ENCODE measurements around the gene AAK1. TPM values are rescaled to one million over a fixed set of nuclear protein-coding genes. Genes with fewer than 3 reads are reported as not detected.

Gene AAK1
- total and polyA plus RNA-seq, 10 of the 15 experiments (the other 5 are each of a cell fraction or from before 2014, with no cell fraction given): 2.9 to 41.4 (median 17.5) TPM

- RAD21 ChIA-PET (ENCODE audit: unreplicated experiment): interaction anchor here (1.0 kb wide), 1 partner anchor 17 kb away, joined by 3 read pairs; no protein-coding TSS in a partner anchor
- H3K9ac ChIP-seq (ENCODE audit: control insufficient read depth, insufficient read depth, low read length): no peak overlapping the region
- SMC1A ChIA-PET (ENCODE audit: uncharacterized antibody, unreplicated experiment): interaction anchor here (1.1 to 1.5 kb wide), 5 partner anchors 11 to 34 kb away, joined by 3 to 5 read pairs (median 3); no protein-coding TSS in a partner anchor
- ATAC-seq (no peak), DNase-seq (ENCODE audit: low read depth, low spot score) (no peak), FAIRE-seq (no peak)
- POLR2A ChIA-PET: interaction anchor here (1.0 kb wide), 1 partner anchor 28 kb away, joined by 4 read pairs; the partner anchor contains the start of gene AAK1
- H3K36me3 ChIP-seq (ENCODE audit: control insufficient read depth in 2 of 2, insufficient read depth in 2 of 2, low read length in 1 of 2): peaks cover 0 to 2% of the 10 kb centered on the region in 2 experiments; a peak in 2 of 4 replicates
- no peak overlapping the region for H3K4me3 ChIP-seq
- no peaks in the 10 kb centered on the region for H4K20me1 ChIP-seq (ENCODE audit: control insufficient read depth, insufficient read depth)
- H2AFZ ChIP-seq (ENCODE audit: control insufficient read depth, low read depth, low read length): no peak overlapping the region
- peaks cover 30% of the 10 kb centered on the region for H3K79me2 ChIP-seq (ENCODE audit: control insufficient read depth, insufficient read depth, low read length)
- in situ Hi-C loops (cut with MboI): no loop called here
- H3K4me1 ChIP-seq (ENCODE audit: control insufficient read depth, insufficient read depth, low read length): peaks cover 24% of the 10 kb centered on the region
- 75% methylated on average over 7 of the region's 7 CpGs for WGBS (ENCODE audit: insufficient coverage, insufficient replicate concordance, low lambda C conversion rate, missing lambda C conversion rate)
- BruUV-seq (replicated peaks): no TSS peak
- H3K4me2 ChIP-seq (ENCODE audit: control insufficient read depth, insufficient read depth): no peak overlapping the region
- peaks cover 6% of the 10 kb centered on the region; the same call in 1 of the 3 replicates for H3K9me3 ChIP-seq (replicated peaks; ENCODE audit: control insufficient read depth, insufficient read depth, low read length)
- H3K27ac ChIP-seq (ENCODE audit: control insufficient read depth, insufficient read depth): no peak overlapping the region
- no peaks in the 10 kb centered on the region for H3K27me3 ChIP-seq (replicated peaks in 1 of 2; ENCODE audit: control insufficient read depth in 2 of 2, insufficient read depth in 2 of 2, low read length in 1 of 2)
- CTCF ChIA-PET: interaction anchor here (1.0 to 3.9 kb wide), 2 partner anchors 30 to 51 kb away, joined by 3 to 21 read pairs; no protein-coding TSS in a partner anchor
- intact Hi-C loops (cut with micrococcal nuclease; ENCODE audit: unreplicated experiment): no loop called here
- TF ChIP-seq, protein P1, sequence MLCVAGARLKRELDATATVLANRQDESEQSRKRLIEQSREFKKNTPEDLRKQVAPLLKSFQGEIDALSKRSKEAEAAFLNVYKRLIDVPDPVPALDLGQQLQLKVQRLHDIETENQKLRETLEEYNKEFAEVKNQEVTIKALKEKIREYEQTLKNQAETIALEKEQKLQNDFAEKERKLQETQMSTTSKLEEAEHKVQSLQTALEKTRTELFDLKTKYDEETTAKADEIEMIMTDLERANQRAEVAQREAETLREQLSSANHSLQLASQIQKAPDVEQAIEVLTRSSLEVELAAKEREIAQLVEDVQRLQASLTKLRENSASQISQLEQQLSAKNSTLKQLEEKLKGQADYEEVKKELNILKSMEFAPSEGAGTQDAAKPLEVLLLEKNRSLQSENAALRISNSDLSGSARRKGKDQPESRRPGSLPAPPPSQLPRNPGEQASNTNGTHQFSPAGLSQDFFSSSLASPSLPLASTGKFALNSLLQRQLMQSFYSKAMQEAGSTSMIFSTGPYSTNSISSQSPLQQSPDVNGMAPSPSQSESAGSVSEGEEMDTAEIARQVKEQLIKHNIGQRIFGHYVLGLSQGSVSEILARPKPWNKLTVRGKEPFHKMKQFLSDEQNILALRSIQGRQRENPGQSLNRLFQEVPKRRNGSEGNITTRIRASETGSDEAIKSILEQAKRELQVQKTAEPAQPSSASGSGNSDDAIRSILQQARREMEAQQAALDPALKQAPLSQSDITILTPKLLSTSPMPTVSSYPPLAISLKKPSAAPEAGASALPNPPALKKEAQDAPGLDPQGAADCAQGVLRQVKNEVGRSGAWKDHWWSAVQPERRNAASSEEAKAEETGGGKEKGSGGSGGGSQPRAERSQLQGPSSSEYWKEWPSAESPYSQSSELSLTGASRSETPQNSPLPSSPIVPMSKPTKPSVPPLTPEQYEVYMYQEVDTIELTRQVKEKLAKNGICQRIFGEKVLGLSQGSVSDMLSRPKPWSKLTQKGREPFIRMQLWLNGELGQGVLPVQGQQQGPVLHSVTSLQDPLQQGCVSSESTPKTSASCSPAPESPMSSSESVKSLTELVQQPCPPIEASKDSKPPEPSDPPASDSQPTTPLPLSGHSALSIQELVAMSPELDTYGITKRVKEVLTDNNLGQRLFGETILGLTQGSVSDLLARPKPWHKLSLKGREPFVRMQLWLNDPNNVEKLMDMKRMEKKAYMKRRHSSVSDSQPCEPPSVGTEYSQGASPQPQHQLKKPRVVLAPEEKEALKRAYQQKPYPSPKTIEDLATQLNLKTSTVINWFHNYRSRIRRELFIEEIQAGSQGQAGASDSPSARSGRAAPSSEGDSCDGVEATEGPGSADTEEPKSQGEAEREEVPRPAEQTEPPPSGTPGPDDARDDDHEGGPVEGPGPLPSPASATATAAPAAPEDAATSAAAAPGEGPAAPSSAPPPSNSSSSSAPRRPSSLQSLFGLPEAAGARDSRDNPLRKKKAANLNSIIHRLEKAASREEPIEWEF (IDR thresholded peaks at IDR 0.05; ENCODE audit: insufficient replicate concordance, low read depth, low read length): no peak
- TF ChIP-seq TCF7 (IDR thresholded peaks at IDR 0.05; ENCODE audit: borderline replicate concordance) (no peak), NFYB (IDR thresholded peaks at IDR 0.05; ENCODE audit: insufficient read depth, low read depth, low read length) (no peak), BMI1 (IDR thresholded peaks at IDR 0.05; ENCODE audit: borderline replicate concordance) (no peak), RCOR1 (conservative IDR thresholded peaks at IDR 0.05; ENCODE audit: low read depth, low read length) (no peak), PAX5 (IDR thresholded peaks at IDR 0.05; ENCODE audit: borderline replicate concordance, low read depth, low read length) (no peak), ATF2 (IDR thresholded peaks at IDR 0.05; ENCODE audit: low read length) (no peak), MXI1 (IDR thresholded peaks at IDR 0.05; ENCODE audit: low read depth, low read length) (no peak), ZNF217 (IDR thresholded peaks at IDR 0.05) (no peak), BRCA1 (IDR thresholded peaks at IDR 0.05; ENCODE audit: low read depth, low read length) (no peak)
- TF ChIP-seq, protein P2, sequence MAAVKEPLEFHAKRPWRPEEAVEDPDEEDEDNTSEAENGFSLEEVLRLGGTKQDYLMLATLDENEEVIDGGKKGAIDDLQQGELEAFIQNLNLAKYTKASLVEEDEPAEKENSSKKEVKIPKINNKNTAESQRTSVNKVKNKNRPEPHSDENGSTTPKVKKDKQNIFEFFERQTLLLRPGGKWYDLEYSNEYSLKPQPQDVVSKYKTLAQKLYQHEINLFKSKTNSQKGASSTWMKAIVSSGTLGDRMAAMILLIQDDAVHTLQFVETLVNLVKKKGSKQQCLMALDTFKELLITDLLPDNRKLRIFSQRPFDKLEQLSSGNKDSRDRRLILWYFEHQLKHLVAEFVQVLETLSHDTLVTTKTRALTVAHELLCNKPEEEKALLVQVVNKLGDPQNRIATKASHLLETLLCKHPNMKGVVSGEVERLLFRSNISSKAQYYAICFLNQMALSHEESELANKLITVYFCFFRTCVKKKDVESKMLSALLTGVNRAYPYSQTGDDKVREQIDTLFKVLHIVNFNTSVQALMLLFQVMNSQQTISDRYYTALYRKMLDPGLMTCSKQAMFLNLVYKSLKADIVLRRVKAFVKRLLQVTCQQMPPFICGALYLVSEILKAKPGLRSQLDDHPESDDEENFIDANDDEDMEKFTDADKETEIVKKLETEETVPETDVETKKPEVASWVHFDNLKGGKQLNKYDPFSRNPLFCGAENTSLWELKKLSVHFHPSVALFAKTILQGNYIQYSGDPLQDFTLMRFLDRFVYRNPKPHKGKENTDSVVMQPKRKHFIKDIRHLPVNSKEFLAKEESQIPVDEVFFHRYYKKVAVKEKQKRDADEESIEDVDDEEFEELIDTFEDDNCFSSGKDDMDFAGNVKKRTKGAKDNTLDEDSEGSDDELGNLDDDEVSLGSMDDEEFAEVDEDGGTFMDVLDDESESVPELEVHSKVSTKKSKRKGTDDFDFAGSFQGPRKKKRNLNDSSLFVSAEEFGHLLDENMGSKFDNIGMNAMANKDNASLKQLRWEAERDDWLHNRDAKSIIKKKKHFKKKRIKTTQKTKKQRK (IDR thresholded peaks at IDR 0.05; ENCODE audit: low read depth, low read length): no peak
These were observed 28.4 kb downstream of the AAK1 start for GRCh38 chr2:69615078-69615625.

All from GM12878 (cell line).